Endodermal cell (in vitro differentiated cells): Measurements from ENCODE around the gene AJAP1. TPM values are rescaled to one million over a fixed set of nuclear protein-coding genes. Genes with fewer than 3 reads are reported as not detected.

Source experiments
- DNase-seq: peaks from one replicate; pipeline ENCODE4 v3.0.0-alpha.2; 2017
- H3K27ac ChIP-seq: 2 replicates; pipeline ENCODE4 v1.5.1; 2013; ENCODE audit warnings: mild to moderate bottlenecking, low read depth, low read length, moderate library complexity
- H3K27me3 ChIP-seq: 2 replicates; pipeline ENCODE4 v1.6.1; 2013; ENCODE audit warnings: mild to moderate bottlenecking, low read length, moderate library complexity; ENCODE audit not compliant: insufficient read depth, control insufficient read depth, poor library complexity, severe bottlenecking
- H3K36me3 ChIP-seq: 2 replicates; pipeline ENCODE4 v1.7.0; 2013; ENCODE audit warnings: mild to moderate bottlenecking, low read length, moderate library complexity; ENCODE audit not compliant: control insufficient read depth, insufficient read depth
- H3K4me1 ChIP-seq: one replicate; pipeline ENCODE4 v1.7.0; 2013; ENCODE audit warnings: low read length; ENCODE audit not compliant: control insufficient read depth, insufficient read depth
- H3K4me3 ChIP-seq: 2 replicates; pipeline ENCODE4 v1.5.1; 2013; ENCODE audit warnings: mild to moderate bottlenecking, low read length, moderate library complexity
- H3K9ac ChIP-seq: 2 replicates; pipeline ENCODE4 v1.6.1; 2013; ENCODE audit warnings: mild to moderate bottlenecking, low read length, moderate library complexity; ENCODE audit not compliant: poor library complexity, severe bottlenecking; ENCODE audit errors: extremely low read depth
- H3K9me3 ChIP-seq: 2 replicates; pipeline ENCODE4 v1.6.1; 2013; ENCODE audit warnings: mild to moderate bottlenecking, low read length, moderate library complexity; ENCODE audit not compliant: control insufficient read depth
- H3K27ac Mint-ChIP-seq: 2 replicates; pipeline ENCODE4 v1.8.0; 2020; ENCODE audit warnings: mixed read lengths
- H3K27me3 Mint-ChIP-seq: 2 replicates; pipeline ENCODE4 v1.8.0; 2021; ENCODE audit warnings: mild to moderate bottlenecking, mixed read lengths; ENCODE audit not compliant: insufficient read depth
- H3K36me3 Mint-ChIP-seq: 2 replicates; pipeline ENCODE4 v1.8.0; 2020; ENCODE audit warnings: low read depth, mixed read lengths
- H3K4me1 Mint-ChIP-seq: 2 replicates; pipeline ENCODE4 v1.8.0; 2020; ENCODE audit warnings: mixed read lengths
- H3K4me3 Mint-ChIP-seq: 2 replicates; pipeline ENCODE4 v1.8.0; 2020; ENCODE audit warnings: mild to moderate bottlenecking, moderate library complexity, mixed read lengths
- H3K9me3 Mint-ChIP-seq: 2 replicates; pipeline ENCODE4 v1.8.0; 2020; ENCODE audit warnings: mild to moderate bottlenecking, mixed read lengths
- WGBS, 2 experiments: methylation state at CpG; one replicate each; pipeline versions ENCODE4 v1.1.5 to v1.1.7; 2013; ENCODE audit warnings: missing lambda C conversion rate in 2 of 2, mixed read lengths in 1 of 2; ENCODE audit not compliant: insufficient coverage in 1 of 2, insufficient read length in 1 of 2; 5-methylcytosine and 5-hydroxymethylcytosine counted together
- total RNA-seq, 2 donors: library from RNA; stranded (reverse); fragmentation: NEBNext Ultra II Directional in 1 of 2; extraction: Animal tissue kit (Norgen Biotek cat#: 25700) in 1 of 2; gene quantifications; 2 replicates in 1 of 2; 3 replicates in 1 of 2; pipeline ENCODE4 v1.2.1, GENCODE V29; 2021
- TF ChIP-seq, protein P1 (sequence below): fragments of 200-600 bp; sonication (generic); conservative IDR thresholded peaks from 2 replicates; pipeline ENCODE4 v1.5.0; 2021; ENCODE audit warnings: antibody characterized with exemption, mild to moderate bottlenecking

AJAP1 gene
- total RNA-seq, 2 donors from 2014 or later, result 19.4 to 22.1 TPM

DNA sequence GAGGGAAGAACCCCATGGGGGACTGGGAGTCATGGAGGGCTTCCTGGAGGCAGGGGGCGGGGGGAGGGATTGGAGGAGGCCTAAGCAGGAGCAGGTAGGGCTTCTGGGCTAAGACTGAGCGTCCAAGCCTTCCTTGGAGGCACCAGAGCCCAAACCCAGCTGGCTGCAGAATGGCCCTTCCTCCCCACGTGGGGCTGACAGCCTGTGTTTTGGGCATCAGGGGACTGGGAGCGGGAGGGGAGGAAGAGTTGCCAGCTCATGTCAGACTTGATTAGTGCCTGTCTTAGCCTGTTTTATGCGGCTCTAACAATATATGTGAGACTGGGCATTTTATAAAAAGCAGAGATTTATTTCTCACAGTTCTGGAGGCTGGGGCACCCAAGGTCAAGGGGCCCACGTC lies 38.9 kb downstream of the AJAP1 start:
- H3K4me3 Mint-ChIP-seq, result no peak overlapping the region
- DNase-seq, result no peak
- peaks cover 2% of the 10 kb centered on the region for H3K4me1 Mint-ChIP-seq
- H3K36me3 Mint-ChIP-seq, result peaks cover 5% of the 10 kb centered on the region
- TF ChIP-seq, protein P1, sequence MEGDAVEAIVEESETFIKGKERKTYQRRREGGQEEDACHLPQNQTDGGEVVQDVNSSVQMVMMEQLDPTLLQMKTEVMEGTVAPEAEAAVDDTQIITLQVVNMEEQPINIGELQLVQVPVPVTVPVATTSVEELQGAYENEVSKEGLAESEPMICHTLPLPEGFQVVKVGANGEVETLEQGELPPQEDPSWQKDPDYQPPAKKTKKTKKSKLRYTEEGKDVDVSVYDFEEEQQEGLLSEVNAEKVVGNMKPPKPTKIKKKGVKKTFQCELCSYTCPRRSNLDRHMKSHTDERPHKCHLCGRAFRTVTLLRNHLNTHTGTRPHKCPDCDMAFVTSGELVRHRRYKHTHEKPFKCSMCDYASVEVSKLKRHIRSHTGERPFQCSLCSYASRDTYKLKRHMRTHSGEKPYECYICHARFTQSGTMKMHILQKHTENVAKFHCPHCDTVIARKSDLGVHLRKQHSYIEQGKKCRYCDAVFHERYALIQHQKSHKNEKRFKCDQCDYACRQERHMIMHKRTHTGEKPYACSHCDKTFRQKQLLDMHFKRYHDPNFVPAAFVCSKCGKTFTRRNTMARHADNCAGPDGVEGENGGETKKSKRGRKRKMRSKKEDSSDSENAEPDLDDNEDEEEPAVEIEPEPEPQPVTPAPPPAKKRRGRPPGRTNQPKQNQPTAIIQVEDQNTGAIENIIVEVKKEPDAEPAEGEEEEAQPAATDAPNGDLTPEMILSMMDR, result no peak
- Histone ChIP-seq H3K4me1 (no peaks in the 10 kb centered on the region), H3K27me3 (no peaks in the 10 kb centered on the region), H3K9me3 (no peaks in the 10 kb centered on the region), H3K4me3 (no peak overlapping the region), H3K27ac (no peak overlapping the region), H3K9ac (no peak overlapping the region), H3K36me3 (peaks cover 15% of the 10 kb centered on the region)
- H3K9me3 Mint-ChIP-seq, result no peaks in the 10 kb centered on the region
- H3K27me3 Mint-ChIP-seq, result peaks cover 7% of the 10 kb centered on the region
- H3K27ac Mint-ChIP-seq, result no peak overlapping the region
- 92 to 100% methylated on average over 5 to 6 of the region's 6 CpGs for WGBS, 2 experiments

DNA sequence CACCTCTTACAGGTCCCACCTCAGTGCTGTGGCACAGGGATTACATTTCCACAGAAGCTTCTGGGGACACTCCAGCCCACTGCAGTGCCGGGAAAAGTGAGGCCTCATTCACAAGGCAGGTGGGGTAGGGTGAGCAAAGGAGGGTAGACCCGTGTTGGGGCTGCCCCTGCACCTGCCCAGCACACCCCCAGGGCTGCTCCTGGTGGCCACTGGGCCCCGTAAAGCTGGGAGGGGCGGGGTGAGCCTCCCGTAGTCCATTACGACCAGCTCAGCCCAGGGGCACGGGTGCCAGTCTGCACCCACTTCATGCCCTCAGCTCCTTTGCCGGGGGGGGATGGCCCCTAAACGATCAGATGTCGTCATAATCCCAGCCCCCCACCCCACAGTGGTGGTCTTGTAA lies 39.5 kb downstream of the AJAP1 start:
- no peak overlapping the region for H3K4me3 Mint-ChIP-seq
- Histone ChIP-seq H3K4me1 (no peaks in the 10 kb centered on the region), H3K4me3 (no peak overlapping the region), H3K9ac (no peak overlapping the region), H3K27me3 (no peaks in the 10 kb centered on the region), H3K27ac (no peak overlapping the region), H3K9me3 (no peaks in the 10 kb centered on the region), H3K36me3 (peaks cover 11% of the 10 kb centered on the region)
- peaks cover 2% of the 10 kb centered on the region for H3K4me1 Mint-ChIP-seq
- no peak for DNase-seq
- WGBS, 2 experiments, result 94% methylated on average over 8 of the region's 10 CpGs; no CpG with 5 or more reads in 1 of the 2 experiments
- H3K36me3 Mint-ChIP-seq, result peaks cover 5% of the 10 kb centered on the region
- peaks cover 7% of the 10 kb centered on the region for H3K27me3 Mint-ChIP-seq
- TF ChIP-seq, protein P1, result no peak
- no peak overlapping the region for H3K27ac Mint-ChIP-seq
- H3K9me3 Mint-ChIP-seq, result no peaks in the 10 kb centered on the region

DNA sequence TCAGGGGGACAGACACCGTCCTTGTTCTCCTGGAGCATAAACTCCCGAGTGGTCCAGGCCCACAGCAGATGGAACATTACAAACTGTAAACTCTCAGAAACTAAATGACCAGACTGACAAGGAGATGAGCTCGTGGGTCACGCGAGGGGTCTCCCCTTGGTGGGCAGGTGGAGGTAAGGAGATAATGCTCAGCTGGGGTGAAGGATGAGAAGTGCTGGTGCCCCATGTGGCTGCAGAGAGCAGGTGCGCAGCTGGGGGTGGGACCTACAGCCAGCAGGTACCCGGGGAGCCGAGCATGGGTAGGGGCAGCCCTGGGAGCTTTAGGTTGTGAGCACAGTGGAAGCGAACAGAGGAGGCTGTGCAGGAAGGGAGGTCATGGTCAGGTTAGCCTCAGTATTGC lies 40.1 kb downstream of the AJAP1 start:
- no peak overlapping the region for H3K27ac ChIP-seq
- Mint-ChIP-seq H3K4me3 (no peak overlapping the region), H3K27me3 (peaks cover 10% of the 10 kb centered on the region), H3K9me3 (no peaks in the 10 kb centered on the region), H3K36me3 (peaks cover 6% of the 10 kb centered on the region), H3K4me1 (peaks cover 2% of the 10 kb centered on the region), H3K27ac (no peak overlapping the region)
- no peaks in the 10 kb centered on the region for H3K27me3 ChIP-seq
- H3K4me3 ChIP-seq, result no peak overlapping the region
- H3K9me3 ChIP-seq, result no peaks in the 10 kb centered on the region
- no peak overlapping the region for H3K9ac ChIP-seq
- no peaks in the 10 kb centered on the region for H3K4me1 ChIP-seq
- TF ChIP-seq, protein P1, result peak; percentile 62
- 91 to 97% methylated on average over 6 to 9 of the region's 9 CpGs for WGBS, 2 experiments
- H3K36me3 ChIP-seq, result peaks cover 6% of the 10 kb centered on the region
- DNase-seq, result no peak
